Smooth muscle cell of the pulmonary artery (primary cell): ENCODE measurements around the gene MSRB2. TPM values are rescaled to one million over a fixed set of nuclear protein-coding genes. Genes with fewer than 3 reads are reported as not detected.

Experiments
- total RNA-seq: library from RNA; depleted of rRNA; stranded (reverse); fragments of >200 nt; gene quantifications from 2 replicates; pipeline ENCODE4 v1.2.3, GENCODE V29; 2014

The MSRB2 gene
- total RNA-seq, result 12.7 and 14.6 TPM in 2 replicates

GRCh38 chr10:23095404-23095965 lies at the start of gene MSRB2:
MSRB2 (plus strand) TSS chr10:23095579; CDS start chr10:23095609, 30 bp downstream.

Other genes with a start within 250 kb of the MSRB2 start
- gene ARMC3, start 167.5 kb upstream of the MSRB2 start, total RNA-seq, result not detected in 2 replicates
- not detected in 2 replicates for gene PTF1A, start 96.7 kb downstream of the MSRB2 start, total RNA-seq
- 0.20 TPM in 1 of 2 replicates, not detected in the other for gene C10orf67, start 249.2 kb downstream of the MSRB2 start, total RNA-seq